B cell (primary cell): ENCODE measurements around the gene LCN10. TPM values are rescaled to one million over a fixed set of nuclear protein-coding genes. Genes with fewer than 3 reads are reported as not detected.

ENCODE experiments used
- ATAC-seq: fragments of 200-7000 bp; cut with Tn5 transposase; one replicate; pipeline ENCODE4 v1.10.0; 2021; ENCODE audit warnings: low read depth, mild to moderate bottlenecking, moderate number of reproducible peaks, moderate library complexity
- CTCF ChIA-PET: fragments of 350-600 bp; sonication (Branson Sonifier 250); formaldehyde crosslinking; loops from one replicate; lab custom pipeline; 2021; ENCODE audit warnings: antibody characterized with exemption, inconsistent platforms; lab: Charles Lee
- POLR2A ChIA-PET: fragments of 350-600 bp; sonication (Branson Sonifier 250); formaldehyde crosslinking; loops from one replicate; lab custom pipeline; 2021; ENCODE audit warnings: antibody characterized with exemption; lab: Charles Lee
- DNase-seq: peaks from one replicate; pipeline ENCODE4 v3.0.0; 2013
- H2AFZ ChIP-seq: 2 replicates; pipeline ENCODE4 v1.6.1; 2012; ENCODE audit warnings: mild to moderate bottlenecking, low read depth, low read length; ENCODE audit not compliant: insufficient read depth, poor library complexity, severe bottlenecking
- H3K27ac ChIP-seq, 2 donors: 1 replicate in 1 of 2; 2 replicates in 1 of 2; pipeline ENCODE4 v1.5.1; 2012 to 2013; ENCODE audit warnings: low read length in 2 of 2, mild to moderate bottlenecking in 2 of 2, moderate library complexity in 1 of 2
- H3K27me3 ChIP-seq, 4 experiments: fragments of 200-600 bp in 1 of 4; sonication (generic) in 1 of 4; replicated peaks in 1 of 4; 1 replicate in 2 of 4; 2 replicates in 2 of 4; pipeline versions ENCODE4 v1.6.1 to v1.7.0; 2013 to 2016; ENCODE audit warnings: low read length in 3 of 4, mild to moderate bottlenecking in 2 of 4, mixed read lengths in 1 of 4, moderate library complexity in 1 of 4; ENCODE audit not compliant: insufficient read depth in 4 of 4, control insufficient read depth in 3 of 4; ENCODE audit errors: control extremely low read depth in 1 of 4
- H3K36me3 ChIP-seq, 2 experiments: replicated peaks in 1 of 2; 1 replicate in 1 of 2; 2 replicates in 1 of 2; pipeline versions ENCODE4 v1.6.1 to v1.7.1; 2013; ENCODE audit warnings: low read length in 1 of 2; ENCODE audit not compliant: insufficient read depth in 2 of 2, control insufficient read depth in 1 of 2; ENCODE audit errors: control extremely low read depth in 1 of 2, extremely low read depth in 1 of 2
- H3K4me1 ChIP-seq, 2 donors: fragments of 200-600 bp in 1 of 2; sonication (generic) in 1 of 2; 1 replicate in 1 of 2; 2 replicates in 1 of 2; pipeline versions ENCODE4 v1.5.1 to v1.6.1; 2013 to 2017; ENCODE audit warnings: low read length in 2 of 2; ENCODE audit not compliant: control insufficient read depth in 2 of 2, insufficient read depth in 2 of 2
- H3K4me2 ChIP-seq: replicated peaks from 2 replicates; pipeline ENCODE3; 2012; ENCODE audit warnings: mild to moderate bottlenecking, low read depth, low read length; ENCODE audit not compliant: poor library complexity, severe bottlenecking
- H3K4me3 ChIP-seq, 5 experiments: fragments of 200-600 bp in 1 of 5; sonication (generic) in 1 of 5; 1 replicate in 3 of 5; 2 replicates in 2 of 5; pipeline versions ENCODE4 v1.5.1 to v1.7.0; 2011 to 2016; ENCODE audit warnings: low read length in 4 of 5, mild to moderate bottlenecking in 4 of 5, low read depth in 2 of 5, control low read depth in 1 of 5, moderate library complexity in 1 of 5; ENCODE audit not compliant: insufficient read depth in 1 of 5; ENCODE audit errors: control extremely low read depth in 1 of 5, extremely low read depth in 1 of 5
- H3K79me2 ChIP-seq: fragments of 200-600 bp; sonication (generic); one replicate; pipeline ENCODE4 v1.6.0; 2016; ENCODE audit warnings: low read length; ENCODE audit not compliant: control insufficient read depth, insufficient read depth
- H3K9ac ChIP-seq: fragments of 200-600 bp; sonication (generic); 2 replicates; pipeline ENCODE4 v1.6.1; 2017; ENCODE audit warnings: mild to moderate bottlenecking, low read length, moderate library complexity
- H3K9me3 ChIP-seq, 3 donors: one replicate each; pipeline versions ENCODE4 v1.6.1 to v1.7.1; 2013; ENCODE audit warnings: low read length in 2 of 3; ENCODE audit not compliant: control insufficient read depth in 2 of 3, insufficient read depth in 1 of 3; ENCODE audit errors: control extremely low read depth in 1 of 3
- H4K20me1 ChIP-seq: 2 replicates; pipeline ENCODE4 v1.6.0; 2012; ENCODE audit warnings: mild to moderate bottlenecking, low read length; ENCODE audit not compliant: insufficient read depth, control insufficient read depth, poor library complexity, severe bottlenecking
- H3K27ac Mint-ChIP-seq: one replicate; pipeline ENCODE4 v1.8.0; 2021; ENCODE audit warnings: mixed read lengths
- H3K27me3 Mint-ChIP-seq: one replicate; pipeline ENCODE4 v1.8.0; 2021; ENCODE audit warnings: mixed read lengths
- H3K4me1 Mint-ChIP-seq: one replicate; pipeline ENCODE4 v1.8.0; 2021; ENCODE audit warnings: mixed read lengths
- H3K4me3 Mint-ChIP-seq: one replicate; pipeline ENCODE4 v1.8.0; 2021; ENCODE audit warnings: mixed read lengths
- H3K9me3 Mint-ChIP-seq: one replicate; pipeline ENCODE4 v1.8.0; 2022; ENCODE audit warnings: mixed read lengths; ENCODE audit not compliant: insufficient read depth
- CTCF ChIP-seq: fragments of 200-600 bp; IDR thresholded peaks from one replicate; pipeline ENCODE4 v1.8.0; 2022; ENCODE audit warnings: antibody characterized with exemption, mild to moderate bottlenecking
- EZH2 ChIP-seq: IDR thresholded peaks from 2 replicates; pipeline ENCODE4 v1.6.1; 2012; ENCODE audit warnings: borderline replicate concordance, low read depth, mild to moderate bottlenecking, moderate library complexity, low read length; ENCODE audit not compliant: insufficient read depth, poor library complexity, severe bottlenecking
- WGBS: methylation state at CpG from one replicate; pipeline ENCODE4 v1.1.5; 2013; ENCODE audit warnings: missing lambda C conversion rate; ENCODE audit not compliant: insufficient coverage; 5-methylcytosine and 5-hydroxymethylcytosine counted together
- intact Hi-C: fragments of 100-400 bp; cut with micrococcal nuclease; formaldehyde crosslinking; loops from one replicate; pipeline ENCODE4 v1.10.0; 2022
- polyA plus RNA-seq: library from polyadenylated mRNA; depleted of rRNA; stranded (reverse); fragments of >200 nt; gene quantifications from 2 replicates; pipeline ENCODE4 v1.2.3, GENCODE V29; 2012
- total RNA-seq, 2 donors: library from RNA; stranded (reverse); fragments of 120-200 nt in 1 of 2; gene quantifications; 1 replicate in 1 of 2; 2 replicates in 1 of 2; pipeline versions ENCODE4 v1.2.3 to v1.2.4, GENCODE V29; 2013 to 2022

LCN10 gene
- total and polyA plus RNA-seq, 2 donors (not counting 1 experiment from before 2014, with no cell fraction given): 76.3 to 93.0 TPM

- peaks cover 0 to 5% (median 0%) of the 10 kb centered on the region in 4 experiments for H3K27me3 ChIP-seq
- H3K4me3 ChIP-seq: no peak overlapping the region
- TF ChIP-seq CTCF (no peak), EZH2 (no peak)
- H2AFZ ChIP-seq: no peak overlapping the region
- Mint-ChIP-seq H3K4me1 (peaks cover 30% of the 10 kb centered on the region), H3K27me3 (peaks cover 12% of the 10 kb centered on the region), H3K9me3 (no peaks in the 10 kb centered on the region), H3K4me3 (peak overlapping the region; percentile 7), H3K27ac (peak overlapping the region; percentile 3)
- 37% methylated on average over 12 of the region's 12 CpGs for WGBS
- ChIA-PET CTCF (no interaction called here), POLR2A (interaction anchor here (0.7 to 2.1 kb wide), 2 partner anchors 25 to 53 kb away, joined by 3 to 14 read pairs; no protein-coding TSS in a partner anchor)
- peaks cover 0 to 4% (median 0%) of the 10 kb centered on the region in 3 donors for H3K9me3 ChIP-seq
- H3K4me2 ChIP-seq: peak overlapping the region; percentile 40
- peak; percentile 72 for DNase-seq
- no peak for ATAC-seq
- no peak overlapping the region for H3K27ac ChIP-seq
- no peaks in the 10 kb centered on the region for H4K20me1 ChIP-seq
- intact Hi-C loops: no loop called here
- no peaks in the 10 kb centered on the region for H3K79me2 ChIP-seq
- no peak overlapping the region for H3K9ac ChIP-seq
- H3K36me3 ChIP-seq: no peaks in the 10 kb centered on the region
- H3K4me1 ChIP-seq: peaks cover 28 to 36% of the 10 kb centered on the region in 2 donors
Observed at GRCh38 chr9:136703276-136703860, 39.4 kb downstream of the LCN10 start.

GRCh38 chr9:136701668-136702053, 41.1 kb downstream of the LCN10 start:
- peak overlapping the region in 2 of 5 experiments; percentile 19 to 52 for H3K4me3 ChIP-seq
- H3K27me3 ChIP-seq: peaks cover 0 to 16% (median 2%) of the 10 kb centered on the region in 4 experiments
- H3K4me1 ChIP-seq: peaks cover 31 to 43% of the 10 kb centered on the region in 2 donors
- H3K9me3 ChIP-seq: peaks cover 0 to 4% (median 0%) of the 10 kb centered on the region in 3 donors
- CTCF ChIA-PET: interaction anchor here (1.0 to 1.2 kb wide), 3 partner anchors 25 to 30 kb away, joined by 3 to 7 read pairs (median 6); no protein-coding TSS in a partner anchor
- Mint-ChIP-seq H3K4me1 (peaks cover 37% of the 10 kb centered on the region), H3K4me3 (peak overlapping the region; percentile 87), H3K27ac (peak overlapping the region; percentile 90), H3K9me3 (no peaks in the 10 kb centered on the region), H3K27me3 (peaks cover 14% of the 10 kb centered on the region)
- no peaks in the 10 kb centered on the region for H3K79me2 ChIP-seq
- peak overlapping the region; percentile 65 for H3K9ac ChIP-seq
- no peaks in the 10 kb centered on the region for H4K20me1 ChIP-seq
- 17% methylated on average over 1 of the region's 10 CpGs for WGBS
- TF ChIP-seq CTCF: no peak
- no peak for TF ChIP-seq EZH2
- ATAC-seq (no peak), DNase-seq (no peak)
- POLR2A ChIA-PET: interaction anchor here (1.8 to 2.1 kb wide), 3 partner anchors 13 to 56 kb away, joined by 7 to 20 read pairs (median 8); partner anchors contain the start of gene LCN8
- intact Hi-C loops: loop anchor here (2.0 kb wide), 1 partner anchor 57 kb away; the partner anchor contains the start of gene LCN8
- no peaks in the 10 kb centered on the region for H3K36me3 ChIP-seq
- H3K27ac ChIP-seq: peak overlapping the region in 1 of 2 donors; percentile 79
- peak overlapping the region; percentile 91 for H3K4me2 ChIP-seq
- H2AFZ ChIP-seq: peak overlapping the region; percentile 56
